GM10847 (cell line): Measurements from ENCODE around the gene NIN.

Experiments used
- POLR2A ChIP-seq: IDR thresholded peaks from 2 replicates; pipeline ENCODE4 v1.6.1; 2011; ENCODE audit not compliant: insufficient read length; ENCODE audit errors: extremely low read depth

The NIN gene

DNA sequence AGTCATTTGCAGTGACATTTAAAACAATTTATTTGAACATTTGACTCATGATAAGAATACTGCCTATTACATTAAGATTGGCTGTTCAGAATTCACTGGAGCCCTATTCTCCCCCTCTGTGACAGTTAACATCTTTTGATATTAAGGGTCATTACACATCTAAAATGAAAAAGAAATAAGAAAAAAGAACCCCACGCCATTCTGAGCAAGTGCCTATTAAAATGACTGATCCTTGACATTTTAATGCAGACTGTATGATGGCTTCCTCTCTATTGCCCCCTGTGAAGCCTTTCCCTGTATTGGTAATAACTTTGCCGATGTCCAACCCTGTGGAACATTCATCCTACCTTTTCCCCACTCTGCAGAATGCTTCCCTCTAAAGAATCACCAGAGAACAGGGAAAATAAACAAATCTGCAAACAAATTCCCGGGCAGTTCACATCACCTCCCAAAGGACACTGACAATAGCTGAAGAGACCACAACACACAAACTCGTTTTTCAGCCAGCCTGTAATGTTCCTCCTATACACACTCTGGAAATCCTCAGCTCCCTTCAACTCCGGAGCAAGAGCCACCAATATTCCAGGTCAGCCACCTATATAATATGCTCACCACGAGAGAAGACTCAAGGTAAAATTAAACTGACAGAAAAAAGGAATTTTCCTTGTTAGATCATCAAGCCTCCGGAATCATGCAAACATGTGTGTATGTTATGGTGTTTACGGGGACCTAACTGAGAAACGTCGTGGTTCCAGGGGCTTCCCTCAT, 2.1 kb downstream of the NIN start:
- no peak for TF ChIP-seq POLR2A

- TF ChIP-seq POLR2A, result no peak
Measured at GRCh38 chr14:50826681-50827080, 4.3 kb downstream of the NIN start.

DNA sequence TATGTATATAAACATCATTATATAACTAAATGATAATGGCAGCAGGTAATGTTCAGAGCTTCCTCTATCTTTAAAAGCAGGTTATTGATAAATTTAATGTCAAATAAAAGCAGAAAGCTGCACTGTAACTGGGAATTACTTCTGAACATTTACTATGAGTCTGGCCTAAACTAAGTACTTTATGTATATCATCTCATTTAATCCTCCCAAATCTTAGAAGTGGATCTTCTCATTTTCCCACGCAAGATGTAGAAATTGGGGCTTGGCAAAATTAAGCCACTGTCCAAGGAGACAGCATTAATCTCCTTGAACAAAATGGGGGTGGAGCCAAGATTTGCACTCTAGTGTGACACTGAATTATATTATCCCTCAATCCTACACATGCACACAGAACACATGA, 5.7 kb downstream of the NIN start:
- TF ChIP-seq POLR2A, result no peak

GRCh38 chr14:50823762-50824636, 7.0 kb downstream of the NIN start:
- no peak for TF ChIP-seq POLR2A

DNA sequence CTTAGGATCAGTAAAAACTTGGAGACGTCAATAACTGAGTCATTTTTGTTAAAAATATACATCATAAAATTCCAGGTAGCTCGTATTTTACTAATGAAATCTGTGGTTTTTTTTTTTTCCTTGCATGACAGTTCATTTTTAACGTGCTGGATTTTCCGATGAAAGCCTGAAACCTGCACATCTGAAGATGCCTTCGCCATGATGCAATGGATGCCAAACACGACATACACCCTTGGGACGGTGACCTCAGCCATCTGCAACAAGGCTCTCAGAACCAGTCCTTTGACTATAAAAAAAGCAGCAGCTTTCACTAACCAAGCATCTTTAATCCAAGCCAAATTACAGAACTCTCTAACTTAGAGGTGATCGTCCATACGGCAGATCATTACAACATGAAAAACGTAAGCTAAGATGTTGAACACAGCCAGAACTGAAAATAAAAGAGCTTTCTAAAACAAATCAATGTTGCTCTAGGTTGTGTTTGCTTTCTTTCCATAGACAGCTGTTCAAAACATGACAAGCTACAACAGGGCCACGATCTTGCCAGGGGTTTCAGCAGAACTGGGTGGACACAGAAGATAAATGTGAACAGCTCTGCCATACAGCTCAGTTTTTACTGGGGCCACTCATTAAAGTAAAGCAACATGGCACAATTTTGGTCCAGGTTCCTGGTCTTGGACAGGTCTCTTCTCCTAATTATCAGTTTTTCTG, 7.8 kb downstream of the NIN start:
- no peak for TF ChIP-seq POLR2A

GRCh38 chr14:50822501-50823042, 8.4 kb downstream of the NIN start:
- TF ChIP-seq POLR2A, result no peak

DNA sequence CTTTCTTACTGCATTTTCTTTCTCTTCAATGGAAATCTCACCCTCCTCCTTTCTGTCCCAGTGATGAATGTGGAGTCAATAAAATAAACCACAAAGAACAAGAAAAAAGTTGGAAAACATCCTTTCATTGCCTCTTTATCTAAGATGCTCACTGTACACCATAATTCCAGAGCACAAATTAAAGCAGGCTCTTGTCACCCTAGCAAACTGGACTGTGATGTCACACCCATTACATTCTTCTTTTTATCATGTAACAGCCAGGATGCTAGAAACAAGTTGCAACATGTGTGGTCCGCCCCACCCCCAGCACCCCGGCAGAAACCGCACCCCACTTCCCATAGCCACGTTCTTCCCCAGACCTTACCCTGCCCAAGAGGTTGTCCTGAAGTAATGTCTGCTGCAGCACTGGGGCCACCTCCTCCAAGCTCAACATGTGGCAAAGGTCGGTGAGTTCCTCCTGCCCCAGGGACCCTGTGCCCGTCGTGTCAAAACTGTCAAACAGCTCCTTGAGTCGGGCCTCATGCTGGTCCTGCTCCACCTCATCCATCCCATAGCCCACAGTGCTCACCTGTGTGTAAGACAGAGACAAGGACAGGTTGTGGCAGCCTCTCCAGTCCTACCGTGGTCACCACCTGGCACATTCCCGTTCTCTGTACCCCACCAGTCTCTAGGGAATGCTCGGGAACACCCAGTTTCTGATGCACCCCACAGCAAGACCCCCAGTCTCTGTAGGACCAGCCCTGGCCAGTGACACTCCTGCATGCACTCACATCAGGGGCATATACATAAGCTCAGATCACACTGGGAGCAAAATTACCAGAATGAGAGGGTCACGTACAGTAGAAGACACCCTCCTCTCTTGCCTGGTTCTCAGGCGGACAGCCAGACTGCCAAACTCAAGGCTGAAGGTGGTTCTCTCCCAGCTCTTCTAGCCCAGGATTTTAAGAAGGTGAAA, 9.2 kb downstream of the NIN start:
- no peak for TF ChIP-seq POLR2A

GRCh38 chr14:50820786-50821509, 10.0 kb downstream of the NIN start:
- no peak for TF ChIP-seq POLR2A

DNA sequence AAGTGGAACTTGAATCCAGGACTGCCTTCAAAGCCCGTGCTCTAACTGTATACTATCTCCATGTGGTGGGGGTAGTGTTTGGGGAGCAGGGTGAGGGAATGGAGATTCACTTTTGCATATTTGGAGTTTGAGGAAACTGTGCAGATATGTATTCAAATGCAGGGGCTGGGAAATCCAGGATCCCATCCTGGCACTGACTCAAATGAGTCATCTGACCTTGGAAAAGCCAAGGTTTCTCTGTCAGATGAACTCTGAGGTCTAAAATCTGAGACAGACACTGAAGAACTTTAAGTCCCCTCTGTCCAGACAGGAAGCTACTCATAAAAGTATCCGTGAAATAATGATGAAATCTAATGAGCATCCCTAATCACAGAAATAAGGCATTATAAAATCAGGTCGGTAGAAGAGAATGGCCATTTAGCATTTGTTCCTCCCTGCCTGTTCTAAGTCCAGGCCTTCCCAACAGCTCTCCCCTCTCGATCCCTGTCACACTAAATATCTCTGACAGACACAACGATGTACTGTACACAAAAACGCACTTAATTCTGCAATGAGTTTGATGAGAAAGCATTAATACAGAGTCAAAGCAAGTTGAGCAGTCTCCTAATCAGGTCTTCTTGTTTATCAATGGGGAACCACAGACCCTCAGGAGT, 14.4 kb downstream of the NIN start:
- TF ChIP-seq POLR2A, result no peak

- TF ChIP-seq POLR2A, result no peak
Measured at GRCh38 chr14:50814161-50814560, 16.8 kb downstream of the NIN start.

DNA sequence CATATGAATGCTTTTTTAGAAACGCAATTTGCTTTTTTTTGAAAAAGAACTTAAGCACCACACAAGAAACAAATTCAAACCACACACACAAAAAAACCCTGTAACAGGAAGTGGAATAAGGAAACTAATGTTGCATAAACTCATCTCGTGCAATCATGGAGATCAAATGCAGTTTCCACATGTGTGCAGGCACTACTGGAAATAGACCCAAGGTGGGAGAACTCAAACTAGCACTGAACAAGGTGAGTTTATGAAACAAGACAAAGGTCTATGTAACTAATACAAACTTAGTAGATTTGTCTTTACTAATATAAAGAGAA, 17.5 kb downstream of the NIN start:
- no peak for TF ChIP-seq POLR2A

DNA sequence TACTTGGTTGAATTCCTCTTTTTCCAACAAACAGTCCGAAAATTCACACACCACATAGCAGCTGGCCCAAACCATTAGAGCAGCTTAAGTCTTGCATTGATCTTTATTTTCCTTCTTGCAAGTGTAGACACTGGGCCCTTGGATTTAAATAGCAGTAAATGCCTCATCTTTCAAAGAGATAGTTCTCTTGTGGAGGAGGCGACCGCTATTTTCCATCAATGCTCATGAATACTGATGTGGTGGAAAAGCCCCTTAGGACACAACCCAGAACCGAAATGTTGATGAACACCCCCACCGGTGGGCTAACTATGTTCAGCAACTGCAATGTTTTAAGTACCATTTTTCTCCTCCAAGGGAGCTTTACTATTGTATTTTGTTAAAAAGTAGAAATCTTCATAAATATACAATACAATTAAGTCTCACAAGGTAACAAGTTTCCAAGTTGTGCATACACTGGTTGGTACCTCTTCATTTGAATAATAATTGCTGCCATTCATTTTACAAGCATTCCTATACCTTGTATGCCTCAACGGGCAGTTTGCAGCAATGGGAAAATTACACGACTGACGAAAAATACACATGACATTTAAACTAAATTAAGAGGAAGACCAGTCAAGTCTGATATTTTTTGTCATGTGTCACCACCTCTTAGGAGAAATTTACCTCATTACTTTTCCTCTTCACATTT, 18.0 kb downstream of the NIN start:
- TF ChIP-seq POLR2A, result no peak

GRCh38 chr14:50812180-50812579, 18.8 kb downstream of the NIN start:
- no peak for TF ChIP-seq POLR2A
